RWPE2 (cell line): Measurements from ENCODE around the gene MYBPC2.

Experiments used
- ATAC-seq: fragments of 200-7000 bp; cut with Tn5 transposase; 3 replicates; pipeline ENCODE4 v1.9.1; 2021; ENCODE audit warnings: low read depth
- DNase-seq: peaks from one replicate; pipeline ENCODE4 v3.0.0-alpha.2; 2020; ENCODE audit warnings: low spot score
- H3K27ac ChIP-seq: fragments of 450-650 bp; 2 replicates; pipeline ENCODE4 v1.5.1; 2017; ENCODE audit warnings: mild to moderate bottlenecking; ENCODE audit not compliant: poor library complexity, severe bottlenecking
- H3K27me3 ChIP-seq: fragments of 250-450 bp; sonication (Bioruptor Pico); 2 replicates; pipeline ENCODE4 v1.5.1; 2021; ENCODE audit warnings: mild to moderate bottlenecking, moderate library complexity; ENCODE audit not compliant: insufficient read depth, poor library complexity, severe bottlenecking
- H3K36me3 ChIP-seq: fragments of 250-450 bp; sonication (Bioruptor Pico); 2 replicates; pipeline ENCODE4 v1.5.1; 2020; ENCODE audit warnings: low read depth, mild to moderate bottlenecking, moderate library complexity
- H3K4me1 ChIP-seq: fragments of 250-450 bp; sonication (Bioruptor Pico); 2 replicates; pipeline ENCODE4 v1.5.1; 2021; ENCODE audit warnings: mild to moderate bottlenecking, moderate library complexity; ENCODE audit not compliant: insufficient read depth, poor library complexity, severe bottlenecking
- H3K4me3 ChIP-seq: fragments of 250-450 bp; sonication (Bioruptor Pico); 2 replicates; pipeline ENCODE4 v1.5.1; 2021; ENCODE audit warnings: mild to moderate bottlenecking, moderate library complexity; ENCODE audit not compliant: severe bottlenecking
- H3K9me3 ChIP-seq: fragments of 250-450 bp; sonication (Bioruptor Pico); 2 replicates; pipeline ENCODE4 v1.5.1; 2021; ENCODE audit warnings: mild to moderate bottlenecking, moderate library complexity; ENCODE audit not compliant: severe bottlenecking
- TF ChIP-seq, protein P1 (sequence below): fragments of 450-650 bp; IDR thresholded peaks from one replicate; pipeline ENCODE4 v1.5.1; 2017; ENCODE audit warnings: mild to moderate bottlenecking, moderate library complexity; ENCODE audit not compliant: poor library complexity, severe bottlenecking

Gene MYBPC2

DNA sequence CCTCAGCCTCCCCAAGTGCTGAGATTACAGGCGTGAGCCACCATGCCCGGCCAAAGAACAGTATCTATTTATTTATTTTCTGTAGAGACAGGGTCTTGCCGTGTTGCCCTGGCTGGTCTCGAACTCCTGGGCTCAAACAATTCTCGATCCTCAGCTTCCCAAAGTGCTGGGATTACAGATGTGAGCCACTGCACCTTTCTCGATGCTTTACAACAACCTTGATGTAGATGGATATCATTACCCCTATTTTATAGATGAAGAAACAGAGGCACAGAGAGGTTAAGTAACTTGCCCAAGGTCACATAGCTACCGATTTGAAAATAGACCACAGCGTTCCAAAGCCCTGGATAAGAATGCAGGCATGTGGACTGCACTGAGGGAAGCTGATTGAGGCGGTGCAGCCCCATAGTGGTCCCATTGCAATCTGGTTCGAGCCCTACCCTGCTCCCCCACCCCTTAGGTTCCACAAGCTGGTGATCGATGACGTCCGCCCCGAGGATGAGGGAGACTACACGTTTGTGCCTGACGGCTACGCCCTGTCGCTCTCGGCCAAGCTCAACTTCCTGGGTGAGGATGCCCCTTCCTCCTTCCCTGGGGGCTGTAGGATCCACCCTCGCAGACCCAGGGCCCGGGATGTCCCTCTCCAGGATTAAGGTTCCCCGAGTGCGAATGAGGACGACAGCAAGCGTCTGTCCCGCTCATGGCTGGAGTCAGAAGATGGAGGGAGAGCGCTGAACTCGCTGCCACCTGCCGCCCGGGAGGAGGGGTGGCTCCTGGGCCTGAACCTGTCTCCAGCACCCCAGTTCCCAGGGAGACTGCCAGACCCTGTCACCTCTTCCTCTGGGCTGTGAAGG is 17.9 kb downstream of the MYBPC2 start:
- no peaks in the 10 kb centered on the region for H3K9me3 ChIP-seq

DNA sequence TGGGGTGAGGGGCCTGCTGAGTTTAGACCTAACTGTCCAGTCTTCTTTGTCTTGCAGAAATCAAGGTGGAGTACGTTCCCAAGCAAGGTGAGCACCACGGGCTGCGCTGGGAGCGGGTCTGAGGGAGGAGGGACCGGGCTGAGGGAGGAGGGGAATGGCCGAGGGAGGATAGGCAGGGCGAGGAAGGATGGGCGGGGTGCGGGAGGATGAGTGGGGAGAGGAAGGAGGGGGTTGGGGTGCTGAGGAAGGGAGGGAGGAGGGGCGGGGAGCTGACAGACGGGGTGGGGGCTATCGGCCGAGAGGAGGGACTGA is 18.5 kb downstream of the MYBPC2 start:
- Histone ChIP-seq H3K36me3 (no peaks in the 10 kb centered on the region), H3K9me3 (no peaks in the 10 kb centered on the region), H3K4me1 (no peaks in the 10 kb centered on the region), H3K4me3 (no peak overlapping the region), H3K27ac (no peak overlapping the region), H3K27me3 (peaks cover 7% of the 10 kb centered on the region)
- no peak for ATAC-seq
- TF ChIP-seq, protein P1, sequence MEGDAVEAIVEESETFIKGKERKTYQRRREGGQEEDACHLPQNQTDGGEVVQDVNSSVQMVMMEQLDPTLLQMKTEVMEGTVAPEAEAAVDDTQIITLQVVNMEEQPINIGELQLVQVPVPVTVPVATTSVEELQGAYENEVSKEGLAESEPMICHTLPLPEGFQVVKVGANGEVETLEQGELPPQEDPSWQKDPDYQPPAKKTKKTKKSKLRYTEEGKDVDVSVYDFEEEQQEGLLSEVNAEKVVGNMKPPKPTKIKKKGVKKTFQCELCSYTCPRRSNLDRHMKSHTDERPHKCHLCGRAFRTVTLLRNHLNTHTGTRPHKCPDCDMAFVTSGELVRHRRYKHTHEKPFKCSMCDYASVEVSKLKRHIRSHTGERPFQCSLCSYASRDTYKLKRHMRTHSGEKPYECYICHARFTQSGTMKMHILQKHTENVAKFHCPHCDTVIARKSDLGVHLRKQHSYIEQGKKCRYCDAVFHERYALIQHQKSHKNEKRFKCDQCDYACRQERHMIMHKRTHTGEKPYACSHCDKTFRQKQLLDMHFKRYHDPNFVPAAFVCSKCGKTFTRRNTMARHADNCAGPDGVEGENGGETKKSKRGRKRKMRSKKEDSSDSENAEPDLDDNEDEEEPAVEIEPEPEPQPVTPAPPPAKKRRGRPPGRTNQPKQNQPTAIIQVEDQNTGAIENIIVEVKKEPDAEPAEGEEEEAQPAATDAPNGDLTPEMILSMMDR: no peak
- no peak for DNase-seq

More for the DNA sequence above, 17.9 kb downstream of the MYBPC2 start:
- Histone ChIP-seq H3K4me3 (no peak overlapping the region), H3K27ac (no peak overlapping the region), H3K36me3 (no peaks in the 10 kb centered on the region), H3K4me1 (no peaks in the 10 kb centered on the region), H3K27me3 (peaks cover 7% of the 10 kb centered on the region)
- no peak for DNase-seq
- TF ChIP-seq, protein P1: no peak
- no peak for ATAC-seq

DNA sequence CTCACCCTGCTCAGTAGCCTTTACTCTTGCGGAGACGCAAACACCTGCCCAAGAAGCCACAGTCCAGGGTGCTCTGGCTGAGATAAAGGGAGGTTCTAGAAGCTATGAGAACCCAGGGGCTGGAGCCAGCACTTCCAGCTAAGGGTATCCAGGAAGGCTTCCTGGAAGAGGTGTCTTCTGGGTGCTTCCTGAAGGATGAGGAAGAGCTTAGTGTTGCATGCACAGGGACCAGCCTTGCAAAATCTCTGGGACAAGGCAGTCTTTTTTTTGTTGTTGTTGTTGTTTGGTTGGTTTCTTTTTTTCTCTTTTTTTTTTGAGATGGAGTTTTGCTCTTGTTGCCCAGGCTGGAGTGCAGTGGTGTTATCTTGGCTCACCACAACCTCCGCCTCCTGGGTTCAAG is 20.6 kb downstream of the MYBPC2 start:
- H3K36me3 ChIP-seq: no peaks in the 10 kb centered on the region
- TF ChIP-seq, protein P1: no peak
- no peak overlapping the region for H3K27ac ChIP-seq
- H3K4me3 ChIP-seq: no peak overlapping the region
- no peak for DNase-seq
- H3K4me1 ChIP-seq: no peaks in the 10 kb centered on the region
- no peaks in the 10 kb centered on the region for H3K9me3 ChIP-seq
- no peak for ATAC-seq
- H3K27me3 ChIP-seq: peaks cover 19% of the 10 kb centered on the region

DNA sequence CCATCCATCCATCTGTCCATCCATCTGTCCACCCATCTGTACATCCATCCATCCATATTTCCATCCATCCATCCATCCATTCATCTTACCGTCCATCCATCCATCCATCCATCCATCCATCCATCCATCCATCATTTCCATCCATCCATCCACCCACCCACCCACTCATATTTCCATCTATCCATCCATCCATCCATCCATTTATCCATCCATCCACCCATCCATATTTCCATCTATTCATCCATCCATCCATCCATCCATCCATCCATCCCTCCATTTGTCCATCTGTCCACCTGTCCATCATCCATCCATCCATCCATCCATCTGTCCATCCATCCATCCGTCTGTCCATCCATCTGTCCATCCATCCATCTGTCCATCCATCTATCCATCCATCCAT is 23.3 kb downstream of the MYBPC2 start:
- H3K9me3 ChIP-seq: no peaks in the 10 kb centered on the region
- H3K4me3 ChIP-seq: no peak overlapping the region
- DNase-seq: no peak
- no peaks in the 10 kb centered on the region for H3K4me1 ChIP-seq
- no peaks in the 10 kb centered on the region for H3K36me3 ChIP-seq
- TF ChIP-seq, protein P1: no peak
- H3K27me3 ChIP-seq: peaks cover 29% of the 10 kb centered on the region
- no peak overlapping the region for H3K27ac ChIP-seq
- ATAC-seq: no peak

- Histone ChIP-seq H3K27me3 (peaks cover 28% of the 10 kb centered on the region), H3K4me3 (no peak overlapping the region), H3K27ac (no peak overlapping the region), H3K36me3 (no peaks in the 10 kb centered on the region), H3K9me3 (no peaks in the 10 kb centered on the region), H3K4me1 (no peaks in the 10 kb centered on the region)
- no peak for DNase-seq
- TF ChIP-seq, protein P1: no peak
- no peak for ATAC-seq
Measured at GRCh38 chr19:50457300-50457699, 24.6 kb downstream of the MYBPC2 start.
